ENCODE data around the gene ACKR4.
A peak's percentile ranks its signal among the peaks of the same experiment; 100 is the strongest.

ACKR4 gene

GRCh38 chr3:132641837-132642538, 44.9 kb downstream of the ACKR4 start:
- DNase-seq (ENCODE audit: low read depth) = peak; percentile 59

GRCh38 chr3:132642539-132642847, 45.4 kb downstream of the ACKR4 start:
- no peak for DNase-seq (ENCODE audit: low read depth)

GRCh38 chr3:132643366-132643765, 46.3 kb downstream of the ACKR4 start:
- no peak for DNase-seq (ENCODE audit: low read depth)

- DNase-seq (ENCODE audit: low read depth) = no peak
Measured at GRCh38 chr3:132645058-132645457, 48.0 kb downstream of the ACKR4 start.

GRCh38 chr3:132650153-132650552, 53.1 kb downstream of the ACKR4 start:
- DNase-seq (ENCODE audit: low read depth) = no peak
